Dedifferentiated amniotic fluid mesenchymal stem cell (primary cell): ENCODE results near the gene TIAL1.
"Not testable (repeated sequence)": the region's sequence is repeated elsewhere in the genome, so short reads cannot be mapped to it uniquely, and the experiment has no call there.

Source experiments
- DNase-seq: peaks from one replicate; pipeline ENCODE4 v3.0.0-alpha.2; 2016; ENCODE audit errors: extremely low spot score

The TIAL1 gene, protein sequence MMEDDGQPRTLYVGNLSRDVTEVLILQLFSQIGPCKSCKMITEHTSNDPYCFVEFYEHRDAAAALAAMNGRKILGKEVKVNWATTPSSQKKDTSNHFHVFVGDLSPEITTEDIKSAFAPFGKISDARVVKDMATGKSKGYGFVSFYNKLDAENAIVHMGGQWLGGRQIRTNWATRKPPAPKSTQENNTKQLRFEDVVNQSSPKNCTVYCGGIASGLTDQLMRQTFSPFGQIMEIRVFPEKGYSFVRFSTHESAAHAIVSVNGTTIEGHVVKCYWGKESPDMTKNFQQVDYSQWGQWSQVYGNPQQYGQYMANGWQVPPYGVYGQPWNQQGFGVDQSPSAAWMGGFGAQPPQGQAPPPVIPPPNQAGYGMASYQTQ

DNA sequence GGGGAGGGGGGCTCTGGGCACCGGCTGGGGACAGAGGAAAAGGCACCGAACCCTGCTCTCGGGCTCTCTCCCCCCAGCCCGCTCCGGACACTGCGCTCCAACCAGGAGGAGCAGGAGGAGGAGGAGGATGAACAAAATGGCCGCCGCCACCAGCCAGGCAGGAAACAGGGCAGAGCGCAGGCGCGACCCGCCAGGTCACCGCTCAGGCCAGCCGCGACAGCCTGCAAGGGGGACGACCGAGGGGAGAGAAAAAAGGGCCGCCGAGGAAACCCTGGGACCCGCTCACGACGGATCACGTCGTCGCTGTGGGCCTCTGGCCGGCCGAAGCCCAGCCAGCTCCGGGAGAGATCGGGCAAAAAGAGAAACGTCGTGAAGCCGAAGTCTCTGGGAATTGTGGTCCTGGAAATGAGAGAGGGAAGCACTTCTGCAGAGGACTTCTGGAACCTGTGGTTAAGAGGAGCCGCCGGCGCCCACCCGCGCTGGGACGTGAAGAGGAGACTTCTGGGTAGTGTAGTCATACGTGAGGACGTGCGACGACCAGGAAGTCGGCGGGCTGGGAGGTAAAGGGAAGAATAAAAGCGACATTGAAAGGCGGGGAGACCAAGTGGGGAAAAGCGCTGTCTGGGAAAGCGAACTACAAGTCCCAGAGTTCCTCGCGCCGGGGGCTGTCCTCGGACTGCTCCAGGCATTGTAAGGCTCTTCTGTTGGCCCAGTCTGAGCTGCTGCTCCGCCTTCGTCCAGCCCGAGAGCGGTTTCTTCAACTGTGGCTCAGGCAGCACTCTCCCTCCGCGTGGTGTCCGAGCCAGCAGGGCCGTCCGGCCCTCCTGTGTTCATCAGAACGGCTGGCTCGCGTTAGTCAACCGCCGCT lies at the start of gene TIAL1:
TIAL1 (minus strand) TSS at position 428 of the 868 bp plus-strand sequence. CDS start 499 bp downstream, outside the sequence.
- peak; percentile 100 for DNase-seq

DNA sequence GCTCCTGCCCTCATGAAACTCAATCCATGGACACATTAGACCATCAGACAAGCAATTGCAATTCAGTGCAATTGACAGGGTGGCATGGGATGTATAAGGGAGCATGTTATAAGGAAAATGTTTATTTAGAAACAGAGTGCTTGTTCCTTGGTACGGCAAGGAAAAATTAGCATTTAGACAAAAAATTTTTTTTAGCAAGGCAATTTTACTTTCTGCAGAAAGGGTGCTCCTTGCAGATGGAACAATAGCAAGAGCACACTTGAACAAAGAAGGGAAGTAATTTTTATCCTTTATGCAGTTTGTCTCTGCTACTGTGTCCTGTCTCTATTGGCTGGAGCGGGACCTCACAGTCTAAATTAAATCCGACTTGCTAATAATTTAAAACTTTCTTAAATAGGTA lies 48.2 kb upstream of the TIAL1 start:
- DNase-seq, result no peak

DNA sequence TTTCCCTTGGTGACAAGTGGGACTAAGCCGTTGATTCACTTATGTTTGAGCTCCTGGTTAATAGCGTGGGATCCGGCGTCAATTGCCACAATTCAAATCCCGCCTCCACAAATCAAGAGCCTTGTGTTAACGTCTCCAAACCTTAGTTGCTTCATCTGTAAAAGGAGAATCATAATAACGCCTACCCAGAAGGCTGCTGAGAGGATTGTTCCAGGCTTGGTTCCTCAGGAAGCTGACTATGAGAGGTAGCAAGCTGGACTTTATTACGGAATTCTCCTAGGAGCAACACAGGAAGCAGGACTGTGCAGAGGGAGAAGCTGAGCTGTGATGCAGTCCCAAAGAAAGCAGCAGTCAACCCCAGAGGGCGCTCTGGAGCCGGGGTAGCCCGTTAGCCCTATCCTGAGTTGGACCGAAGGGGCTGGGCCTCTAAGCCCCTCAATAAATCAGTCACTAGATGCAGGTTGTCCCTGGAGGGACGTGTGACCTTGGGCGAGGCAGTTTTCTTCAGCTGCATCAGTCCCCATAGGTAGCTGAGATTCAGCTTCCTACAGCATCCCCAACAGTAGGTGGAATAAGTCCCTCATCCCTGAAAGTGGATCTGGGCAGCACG lies 47.5 kb upstream of the TIAL1 start:
- DNase-seq, result no peak

DNA sequence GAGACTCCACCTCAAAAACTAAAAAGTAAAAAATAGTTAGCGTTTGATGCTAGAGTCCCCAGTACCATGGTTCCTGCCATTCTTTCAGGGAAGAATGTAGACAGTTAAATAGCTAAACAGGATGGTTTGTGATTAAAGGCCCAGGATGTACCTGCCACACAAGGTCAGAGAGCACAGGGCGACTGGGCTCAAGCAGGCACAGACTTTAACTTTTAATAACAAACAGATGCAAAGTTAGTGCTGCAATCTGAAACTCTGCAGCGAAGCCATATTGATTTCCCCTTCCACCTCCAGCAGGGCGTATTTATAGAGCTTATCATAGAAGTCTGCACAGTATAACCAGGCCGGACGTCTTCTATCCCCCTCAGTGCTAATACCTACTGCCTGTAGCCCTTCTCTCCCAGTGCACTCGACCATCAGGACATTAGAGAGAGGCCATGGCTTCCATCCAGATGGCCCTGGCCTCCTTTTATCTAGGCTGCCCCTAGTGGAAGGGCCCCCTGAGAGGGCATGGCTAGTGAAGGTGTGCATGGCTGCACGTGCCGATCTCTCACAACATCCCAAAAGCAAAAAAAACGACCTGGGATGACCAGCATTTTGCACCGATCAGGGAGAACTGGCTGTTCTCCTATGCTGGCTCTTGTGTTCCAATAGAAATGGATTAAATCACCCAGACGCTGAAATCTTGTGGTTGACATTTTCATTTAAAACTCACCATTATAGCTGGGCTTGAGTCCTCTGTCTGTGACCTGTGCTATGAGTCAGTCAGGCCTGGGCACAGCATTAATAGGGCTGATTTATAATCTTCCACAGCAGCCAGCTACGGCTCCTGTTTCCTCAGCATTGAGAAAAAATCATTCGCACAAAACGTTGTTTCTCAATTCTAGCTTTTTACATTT lies 46.8 kb upstream of the TIAL1 start:
- DNase-seq, result no peak

DNA sequence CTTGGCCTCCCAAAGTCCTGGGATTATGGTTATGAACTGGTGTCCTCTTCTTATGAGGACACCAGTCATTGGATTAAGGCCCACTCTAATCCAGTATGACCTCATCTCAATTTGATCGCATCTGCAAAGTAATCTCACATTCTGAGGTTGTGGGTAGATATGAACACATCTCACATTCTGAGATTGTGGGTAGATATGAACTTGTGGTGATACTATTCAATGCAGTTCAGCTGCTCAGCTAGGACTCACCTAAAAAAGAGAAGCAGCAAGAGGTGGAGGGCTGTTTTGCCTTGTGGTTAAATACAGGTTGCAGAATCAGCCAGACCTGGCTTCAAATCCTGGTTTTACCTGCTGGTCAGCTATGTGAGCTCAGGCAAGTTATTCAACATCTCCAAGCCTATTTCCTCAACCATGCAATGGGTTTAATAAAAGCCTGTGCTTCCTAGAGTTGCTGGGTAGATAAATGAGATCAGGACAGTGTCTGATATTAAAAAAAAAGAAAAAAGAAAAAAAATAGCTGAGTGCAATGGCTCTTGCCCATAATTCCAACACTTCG lies 45.9 kb upstream of the TIAL1 start:
- DNase-seq, result no peak

DNA sequence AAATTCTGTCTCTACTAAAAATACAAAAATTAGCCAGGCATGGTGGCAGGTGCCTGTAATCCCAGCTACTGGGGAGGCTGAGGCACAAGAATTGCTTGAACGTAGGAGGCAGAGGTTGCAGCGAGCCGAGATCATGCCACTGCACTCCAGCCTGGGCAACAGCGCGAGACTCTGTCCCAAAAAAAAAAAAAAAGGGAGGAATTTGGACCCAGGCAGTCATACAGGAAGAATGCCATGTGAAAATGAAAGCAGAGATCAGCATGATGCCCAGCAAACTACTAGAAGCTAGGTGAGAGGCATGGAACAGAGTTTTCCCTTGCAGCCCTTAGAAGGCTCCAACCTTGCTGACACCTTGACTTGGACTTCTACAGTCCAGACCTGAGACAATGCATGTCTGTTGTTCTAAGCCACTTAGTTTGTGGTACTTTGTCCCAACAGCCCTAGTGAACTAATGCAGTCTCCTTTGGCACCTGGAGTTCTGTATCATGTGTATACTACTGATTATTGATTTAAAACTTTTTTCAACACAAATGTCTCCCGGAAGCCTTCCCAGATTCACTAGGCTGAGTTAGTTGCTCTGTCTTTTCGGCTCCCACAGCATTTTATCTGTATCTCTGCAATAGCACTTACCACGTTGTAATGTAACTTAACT lies 44.2 kb upstream of the TIAL1 start:
- no peak for DNase-seq

DNA sequence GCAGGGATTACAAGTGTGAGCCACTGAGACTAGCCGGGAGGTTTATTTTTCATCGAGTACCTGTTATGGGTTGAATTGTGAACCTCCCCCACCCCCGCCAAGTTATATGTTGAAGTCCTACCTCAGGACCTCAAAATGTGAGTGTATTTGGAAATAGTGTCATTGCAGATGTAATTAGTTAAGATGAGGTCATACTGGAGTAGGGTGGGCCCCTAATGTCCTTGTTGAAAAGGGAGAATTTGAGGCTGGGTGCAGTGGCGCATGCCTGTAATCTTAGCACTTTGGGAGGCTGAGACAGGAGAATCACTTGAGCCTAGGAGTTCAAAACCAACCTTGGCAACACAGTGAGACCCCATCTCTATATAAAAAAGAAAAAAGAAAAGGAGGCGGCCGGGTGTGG lies 43.6 kb upstream of the TIAL1 start:
- DNase-seq, result no peak

DNA sequence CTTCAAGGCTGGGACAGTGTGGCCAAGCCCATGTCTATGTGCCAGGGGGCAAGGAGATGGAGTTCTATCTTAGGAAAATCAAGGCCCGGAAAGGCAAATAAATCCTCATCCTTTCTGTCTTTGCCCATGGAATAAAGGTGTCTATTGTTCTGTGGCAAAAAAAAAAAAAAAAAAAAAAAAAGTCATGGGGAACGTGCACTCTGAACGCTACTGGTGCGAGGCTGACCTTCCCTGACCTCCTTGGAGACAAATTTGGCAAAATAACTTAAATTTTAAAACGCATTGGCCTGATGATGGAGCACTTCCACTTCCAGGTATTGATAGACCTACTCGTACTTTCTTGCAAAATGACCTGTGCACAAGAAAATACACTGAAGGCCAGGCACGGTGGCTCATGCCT lies 42.2 kb upstream of the TIAL1 start:
- no peak for DNase-seq

DNA sequence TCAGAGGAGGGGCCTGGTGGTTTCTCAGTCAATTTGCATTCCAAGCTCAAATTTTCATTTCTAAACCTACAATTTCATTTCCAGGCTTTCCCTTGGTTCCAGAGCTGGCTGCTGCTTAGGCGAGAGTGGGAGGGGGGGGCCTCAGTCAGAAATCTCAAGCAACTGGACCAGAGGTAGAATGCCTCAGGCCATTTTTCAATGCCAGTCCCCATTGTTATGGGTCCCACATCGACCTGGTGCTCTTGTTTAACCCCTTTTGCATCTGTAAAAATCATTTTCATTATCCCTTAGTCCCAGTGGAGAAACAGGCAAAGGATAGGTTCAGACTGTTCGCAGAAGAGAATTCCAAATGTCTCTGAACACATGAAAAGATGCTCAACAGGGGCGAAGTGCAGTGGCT lies 40.9 kb upstream of the TIAL1 start:
- DNase-seq, result no peak

DNA sequence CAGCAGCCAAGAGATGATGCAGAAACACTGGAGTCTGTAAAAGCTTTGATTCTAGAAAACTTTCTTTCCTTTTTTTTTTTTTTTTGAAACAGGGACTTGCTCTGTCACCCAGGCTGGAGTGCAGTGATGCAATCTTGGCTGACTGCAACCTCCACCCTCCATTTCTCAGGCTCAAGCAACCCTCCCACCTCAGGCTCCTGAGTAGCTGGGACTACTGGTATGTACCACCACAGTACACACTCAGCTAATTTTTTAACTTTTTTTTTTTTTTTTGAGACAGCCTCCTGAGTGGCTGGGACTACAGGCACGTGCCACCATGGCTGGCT lies 37.4 kb upstream of the TIAL1 start:
- DNase-seq, result peak; percentile 16

DNA sequence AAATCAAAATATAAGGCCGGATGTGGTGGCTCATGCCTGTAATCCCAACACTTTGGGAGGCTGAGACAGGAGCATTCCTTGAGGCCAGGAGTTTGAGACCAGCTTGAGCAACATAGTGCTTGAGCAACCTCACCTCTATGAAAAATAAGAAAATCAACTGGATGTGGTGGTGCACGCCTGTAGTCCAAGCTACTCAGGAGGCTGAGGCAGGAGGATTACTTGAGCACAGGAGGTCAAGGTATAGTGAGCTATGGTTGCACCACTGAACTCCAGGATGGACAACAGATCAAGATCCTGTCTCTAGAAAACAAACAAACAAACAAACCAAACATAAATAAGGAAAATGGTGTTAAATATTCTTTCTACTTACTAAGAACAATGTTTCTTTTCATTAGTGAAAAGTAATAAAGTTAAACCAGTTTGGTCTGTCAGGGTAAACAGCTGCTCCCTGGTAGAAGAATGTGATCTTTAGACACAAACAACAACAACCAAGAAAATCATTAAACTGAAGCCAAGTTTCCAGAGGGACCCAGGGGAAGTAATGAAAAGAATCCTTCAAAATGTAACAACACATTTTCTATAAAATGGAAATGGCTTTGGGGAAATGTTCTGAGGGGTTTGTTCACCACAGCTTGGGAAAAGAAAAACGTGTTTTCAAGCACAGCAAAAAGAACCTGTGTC lies 36.9 kb upstream of the TIAL1 start:
- no peak for DNase-seq

DNA sequence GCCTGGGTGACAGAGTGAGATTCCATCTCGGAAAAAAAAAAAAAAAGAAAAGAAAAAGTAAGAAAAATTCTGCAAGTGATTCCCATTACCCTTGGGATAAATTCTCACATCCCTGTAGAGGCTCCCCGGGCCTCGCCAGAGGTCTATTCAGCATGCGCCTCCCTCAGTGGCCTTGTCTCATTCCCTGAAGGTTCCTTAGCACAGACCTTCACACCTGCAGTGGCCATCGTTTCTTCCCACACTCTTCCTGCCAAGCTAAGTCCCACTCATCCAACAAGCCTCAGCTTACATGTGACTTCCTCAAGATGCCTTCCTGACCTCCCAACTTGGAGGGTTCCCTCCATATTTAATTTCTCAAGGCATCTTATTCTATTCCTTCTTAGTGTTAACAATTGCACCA lies 33.5 kb upstream of the TIAL1 start:
- no peak for DNase-seq

DNA sequence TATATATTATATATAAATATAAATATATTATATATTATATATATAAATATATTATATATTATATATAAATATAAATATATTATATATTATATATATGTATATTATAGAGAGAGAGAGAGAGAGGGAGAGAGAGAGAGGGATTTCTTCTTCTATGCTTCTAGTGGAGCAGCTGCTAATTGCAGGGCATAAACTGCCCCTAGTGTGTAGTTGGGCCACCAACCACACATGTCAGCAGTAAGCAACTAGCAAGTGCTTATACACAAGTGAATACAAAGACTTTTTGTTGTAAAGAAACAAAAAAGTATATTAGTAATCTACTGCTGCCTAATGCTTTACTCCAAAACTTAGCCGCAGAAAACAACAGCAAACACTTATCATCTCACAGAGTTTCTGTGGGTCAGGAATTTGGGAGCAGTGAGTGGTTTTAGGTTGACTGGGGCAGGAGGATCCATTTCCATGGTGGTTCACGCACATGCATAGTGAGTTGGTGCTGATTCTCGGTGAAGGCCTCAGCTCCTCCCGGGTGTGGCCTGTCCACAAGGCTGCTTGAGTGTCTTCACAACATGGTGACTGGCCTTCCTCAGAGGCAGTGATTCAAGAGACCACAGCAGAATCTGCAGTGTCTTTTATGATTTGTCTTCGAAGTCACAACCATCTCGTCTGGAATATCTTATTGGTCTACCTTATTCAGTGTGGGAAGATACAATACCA lies 29.0 kb upstream of the TIAL1 start:
- DNase-seq, result no peak

DNA sequence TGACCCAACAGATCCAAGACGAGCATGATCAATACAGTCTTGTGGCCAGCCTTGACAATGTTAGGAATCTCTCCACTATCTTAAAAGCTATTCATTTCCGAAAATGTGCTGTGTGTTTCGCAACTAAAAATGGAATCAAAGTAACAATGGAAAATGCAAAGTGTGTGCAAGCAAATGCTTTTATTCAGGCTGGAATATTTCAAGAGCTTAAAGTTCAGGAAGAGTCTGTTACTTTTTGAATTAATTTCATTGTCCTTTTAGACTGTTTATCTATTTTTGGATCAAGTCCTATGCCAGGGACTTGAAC lies 24.3 kb upstream of the TIAL1 start:
- no peak for DNase-seq

DNA sequence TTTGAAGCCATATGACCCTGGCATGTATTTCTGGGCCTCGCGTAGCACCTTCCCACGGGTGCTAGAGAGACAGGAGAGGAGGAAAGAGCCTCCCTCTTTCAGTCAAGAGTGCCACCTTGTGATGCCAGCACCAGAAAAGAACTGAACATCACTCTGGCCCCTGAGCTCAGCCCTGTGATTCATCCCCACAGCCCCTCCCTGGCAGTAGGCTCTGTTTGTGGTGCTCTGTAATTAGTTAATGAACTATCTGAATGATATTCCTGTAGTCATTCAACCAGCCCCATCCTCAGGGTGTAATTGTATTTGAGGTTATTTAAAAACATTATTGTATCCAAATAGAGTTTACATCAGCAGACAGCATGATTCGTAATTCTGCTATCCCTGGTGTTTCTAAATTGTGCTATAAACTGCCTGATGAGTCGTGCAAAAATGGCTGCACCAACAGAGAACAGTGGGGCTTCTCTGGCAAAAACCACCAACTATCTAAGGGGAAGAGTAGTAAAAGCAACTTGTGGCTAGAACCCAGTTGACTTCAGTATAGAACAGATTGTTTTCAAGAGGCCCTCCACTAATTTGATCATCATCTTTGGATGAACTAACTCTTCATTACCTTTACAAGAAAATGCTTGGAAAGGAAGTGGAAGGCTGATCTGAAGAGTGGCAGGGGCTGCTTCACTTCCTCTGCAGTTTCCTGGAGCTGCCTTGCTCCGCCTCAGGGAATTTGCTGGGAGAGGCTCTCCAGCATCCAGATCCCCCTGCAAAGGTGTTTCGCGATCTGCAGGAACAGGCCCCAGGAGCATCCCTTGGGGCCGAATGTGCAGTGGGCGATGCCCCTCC lies 23.7 kb upstream of the TIAL1 start:
- DNase-seq, result no peak

DNA sequence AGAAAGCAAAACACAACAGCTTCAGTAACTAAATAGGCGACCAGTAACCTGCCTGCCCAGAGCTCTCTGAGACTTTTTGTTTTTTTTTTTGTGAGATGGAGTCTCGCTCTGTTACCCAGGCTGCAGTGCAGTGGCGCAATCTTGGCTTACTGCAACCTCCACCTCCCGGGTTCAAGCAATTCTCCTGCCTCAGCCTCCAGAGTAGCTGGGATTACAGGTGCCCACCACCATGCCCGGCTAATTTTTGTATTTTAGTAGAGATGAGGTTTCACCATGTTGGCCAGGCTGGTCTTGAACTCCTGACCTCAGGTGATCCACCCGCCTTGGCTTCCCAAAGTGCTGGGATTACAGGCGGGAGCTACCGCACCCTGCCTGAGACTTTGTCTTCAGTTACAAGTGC lies 23.0 kb upstream of the TIAL1 start:
- not testable (repeated sequence) for DNase-seq

DNA sequence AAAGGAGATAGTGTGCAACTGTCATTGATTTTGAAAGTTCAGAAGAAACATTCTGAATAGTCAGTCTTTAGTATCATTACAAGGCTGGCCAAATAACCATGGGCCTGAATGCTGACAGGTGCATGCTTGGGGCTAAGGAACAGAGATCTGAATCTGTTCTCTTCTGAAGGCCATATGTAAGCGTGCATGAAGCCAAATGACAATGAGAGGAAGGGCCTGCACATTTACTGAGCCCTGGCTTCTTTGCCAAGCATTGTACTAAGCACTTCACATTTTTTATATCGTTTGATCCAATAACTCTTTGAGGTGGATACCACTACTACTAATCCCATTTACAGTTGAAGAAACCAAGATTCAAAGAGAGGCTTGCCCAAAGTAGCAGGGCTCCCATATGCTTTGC lies 22.5 kb upstream of the TIAL1 start:
- no peak for DNase-seq

DNA sequence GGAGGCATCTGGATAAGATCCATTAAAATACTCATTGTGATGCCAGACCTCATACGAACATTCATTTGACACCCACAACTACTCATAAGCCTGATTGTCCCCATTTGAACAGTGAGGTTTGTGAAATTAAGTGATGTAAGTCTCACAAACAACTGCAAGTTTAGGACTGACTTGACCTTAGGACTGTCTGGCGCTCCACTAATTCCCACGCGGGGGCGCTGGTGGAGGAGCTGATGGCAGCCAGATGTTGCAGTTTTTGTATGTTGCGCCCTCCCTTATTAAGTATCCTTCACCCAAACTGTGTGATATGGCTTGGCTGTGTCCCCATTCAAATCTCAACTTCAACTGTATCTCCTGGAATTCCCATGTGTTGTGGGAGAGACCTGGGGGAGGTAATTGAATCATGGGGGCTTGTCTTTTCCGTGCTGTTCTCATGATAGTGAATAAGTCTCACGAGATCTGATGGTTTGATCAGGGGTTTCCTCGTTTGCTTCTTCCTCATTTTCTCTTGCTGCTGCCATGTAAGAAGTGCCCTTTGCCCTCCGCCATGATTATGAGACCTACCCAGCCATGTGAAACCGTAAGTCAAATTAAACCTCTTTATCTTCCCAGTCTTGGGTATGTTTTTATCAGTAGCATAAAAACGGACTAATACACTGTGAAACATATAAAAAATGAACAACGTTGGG lies 20.3 kb upstream of the TIAL1 start:
- no peak for DNase-seq
